D721Med (cell line): ENCODE data around the gene ADCY1.

Source experiments
- DNase-seq: peaks from one replicate; pipeline ENCODE4 v3.0.0; 2011; ENCODE audit warnings: low spot score; ENCODE audit not compliant: insufficient read length
- FAIRE-seq: peaks from 2 replicates; lab custom pipeline; 2011; peaks lifted over from hg19 to GRCh38; lab: Jason Lieb, UNC
- CTCF ChIP-seq: IDR thresholded peaks from 2 replicates; pipeline ENCODE4 v1.5.1; 2012; ENCODE audit warnings: mild to moderate bottlenecking, control low read depth; ENCODE audit not compliant: insufficient read depth; ENCODE audit errors: missing control alignments

The ADCY1 gene

GRCh38 chr7:45710271-45711160, 136.3 kb downstream of the ADCY1 start:
- FAIRE-seq (no peak), DNase-seq (no peak)
- TF ChIP-seq CTCF: no peak

DNA sequence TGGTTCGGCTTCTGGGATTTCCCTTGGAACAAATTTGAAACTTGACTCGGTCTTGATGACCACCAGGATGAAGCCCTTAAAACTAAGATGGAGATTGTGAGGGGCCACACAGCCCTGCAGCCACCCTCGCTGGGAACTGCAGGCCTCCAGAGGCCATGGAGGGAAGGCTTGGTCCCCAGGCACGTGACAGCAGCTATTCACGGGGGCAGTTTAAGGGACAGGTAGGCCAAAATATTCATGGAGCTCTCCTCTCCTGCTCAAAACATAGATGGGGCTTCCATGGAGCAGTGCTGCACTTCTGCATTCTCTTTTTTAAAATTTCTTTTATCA, 137.0 kb downstream of the ADCY1 start:
- TF ChIP-seq CTCF: no peak
- no peak for FAIRE-seq

GRCh38 chr7:45712057-45712689, 138.0 kb downstream of the ADCY1 start:
- no peak for TF ChIP-seq CTCF
- DNase-seq: no peak
- no peak for FAIRE-seq

More for the DNA sequence above, 137.0 kb downstream of the ADCY1 start:
- DNase-seq: no peak

DNA sequence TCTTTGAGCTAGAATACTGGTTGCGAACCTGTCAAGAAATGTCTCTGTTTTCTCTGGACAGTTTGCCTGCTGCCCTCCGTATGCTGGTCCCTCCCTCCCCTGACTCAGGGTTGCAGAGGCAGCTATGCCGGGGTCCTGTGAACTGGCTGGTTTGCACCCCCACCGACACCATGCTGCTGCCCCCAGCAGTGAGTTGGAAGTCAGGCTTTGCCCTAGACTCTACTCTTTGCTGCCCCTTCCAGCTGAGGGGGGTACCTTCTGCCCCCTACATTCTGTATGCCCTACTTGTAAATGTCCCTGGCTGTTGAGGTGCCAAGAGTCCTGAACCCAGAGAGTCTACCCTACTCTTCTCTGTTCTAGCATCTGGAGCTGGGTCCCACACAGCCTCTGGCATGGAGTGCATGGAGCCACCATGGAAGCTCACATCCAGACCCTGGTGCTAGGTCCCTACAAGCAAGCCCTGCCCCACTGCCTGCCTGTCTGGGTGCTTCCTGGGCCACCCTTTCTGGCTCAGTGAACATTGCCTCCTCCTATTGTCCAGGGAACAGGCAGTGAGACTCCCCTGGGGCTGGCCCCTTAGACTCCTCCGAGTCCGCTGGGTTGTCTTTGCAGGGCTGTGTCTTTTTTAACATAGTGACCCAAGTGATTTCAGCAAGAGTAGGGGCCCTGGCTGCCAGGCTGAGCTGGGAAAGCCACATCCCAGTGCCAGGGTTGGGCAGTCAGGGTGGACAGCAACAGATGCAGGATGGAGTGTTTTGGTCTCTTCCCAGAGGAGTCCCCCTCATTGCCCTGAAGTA, 138.9 kb downstream of the ADCY1 start:
- TF ChIP-seq CTCF: no peak
- FAIRE-seq: no peak
- no peak for DNase-seq

GRCh38 chr7:45713669-45714520, 139.7 kb downstream of the ADCY1 start:
- FAIRE-seq: no peak
- DNase-seq: no peak
- no peak for TF ChIP-seq CTCF

GRCh38 chr7:45714521-45714820, 140.3 kb downstream of the ADCY1 start:
- TF ChIP-seq CTCF: no peak
- DNase-seq (no peak), FAIRE-seq (no peak)
